WTC11 (cell line): ENCODE data around the gene SPRED2. TPM values are rescaled to one million over a fixed set of nuclear protein-coding genes. Genes with fewer than 3 reads are reported as not detected.

Experiments used
- ATAC-seq: fragments of 200-7000 bp; cut with Tn5 transposase; 2 replicates; pipeline ENCODE4 v1.10.0; 2021; ENCODE audit warnings: mild to moderate bottlenecking, moderate library complexity
- CTCF ChIA-PET: fragments of 300-600 bp; sonication (Branson Sonifier 250); formaldehyde crosslinking; loops from one replicate; lab custom pipeline; 2021; ENCODE audit warnings: antibody characterized with exemption; lab: Charles Lee
- POLR2A ChIA-PET: fragments of 350-600 bp; sonication (Branson Sonifier 250); formaldehyde crosslinking; loops from one replicate; lab custom pipeline; 2021; ENCODE audit warnings: antibody characterized with exemption; lab: Charles Lee
- DNase-seq: peaks from one replicate; pipeline ENCODE4 v3.0.0; 2021; ENCODE audit warnings: low spot score
- H3K27ac Mint-ChIP-seq: 2 replicates; pipeline ENCODE4 v1.8.0; 2021; ENCODE audit warnings: mixed read lengths
- H3K27me3 Mint-ChIP-seq: 2 replicates; pipeline ENCODE4 v1.8.0; 2021; ENCODE audit warnings: low read depth, mild to moderate bottlenecking, moderate library complexity, mixed read lengths
- H3K36me3 Mint-ChIP-seq: 2 replicates; pipeline ENCODE4 v1.8.0; 2021; ENCODE audit warnings: mixed read lengths
- H3K4me1 Mint-ChIP-seq: 2 replicates; pipeline ENCODE4 v1.8.0; 2022; ENCODE audit warnings: mixed read lengths
- H3K4me3 Mint-ChIP-seq: 2 replicates; pipeline ENCODE4 v1.8.0; 2021; ENCODE audit warnings: mild to moderate bottlenecking, moderate library complexity, mixed read lengths
- H3K9me3 Mint-ChIP-seq: 2 replicates; pipeline ENCODE4 v1.8.0; 2021; ENCODE audit warnings: mixed read lengths
- ATF6 ChIP-seq: sonication (generic); formaldehyde crosslinking; IDR thresholded peaks from 2 replicates; pipeline ENCODE4 v1.8.1; 2023; ENCODE audit warnings: mild to moderate bottlenecking, missing genetic modification reagents
- CREB1 ChIP-seq: sonication (generic); formaldehyde crosslinking; IDR thresholded peaks from 2 replicates; pipeline ENCODE4 v1.8.0; 2023; ENCODE audit warnings: mild to moderate bottlenecking, missing genetic modification reagents
- CREM ChIP-seq: sonication (generic); formaldehyde crosslinking; IDR thresholded peaks from 2 replicates; pipeline ENCODE4 v1.8.1; 2022; ENCODE audit warnings: mild to moderate bottlenecking, missing genetic modification reagents, moderate library complexity
- JAZF1 ChIP-seq: fragments of 250-450 bp; sonication (Bioruptor Pico); IDR thresholded peaks from 2 replicates; pipeline ENCODE4 v1.9.0; 2021; ENCODE audit warnings: moderate library complexity, mild to moderate bottlenecking, inconsistent platforms
- JUN ChIP-seq: sonication (generic); formaldehyde crosslinking; IDR thresholded peaks from 2 replicates; pipeline ENCODE4 v1.8.0; 2023; ENCODE audit warnings: mild to moderate bottlenecking, missing genetic modification reagents
- NFE2L1 ChIP-seq: sonication (generic); formaldehyde crosslinking; IDR thresholded peaks from 2 replicates; pipeline ENCODE4 v1.8.1; 2023; ENCODE audit warnings: missing genetic modification reagents
- NR1H2 ChIP-seq: sonication (generic); formaldehyde crosslinking; IDR thresholded peaks from 2 replicates; pipeline ENCODE4 v1.9.0; 2021; ENCODE audit warnings: mild to moderate bottlenecking, moderate library complexity, missing genetic modification reagents
- OVOL2 ChIP-seq: fragments of 250-450 bp; sonication (Bioruptor Pico); IDR thresholded peaks from 2 replicates; pipeline ENCODE4 v1.9.0; 2021; ENCODE audit warnings: mild to moderate bottlenecking, borderline replicate concordance
- SMAD4 ChIP-seq: sonication (generic); formaldehyde crosslinking; IDR thresholded peaks from 2 replicates; pipeline ENCODE4 v1.8.0; 2022; ENCODE audit warnings: mild to moderate bottlenecking, missing genetic modification reagents
- TCF7 ChIP-seq: sonication (generic); formaldehyde crosslinking; IDR thresholded peaks from 2 replicates; pipeline ENCODE4 v1.8.0; 2022; ENCODE audit warnings: mild to moderate bottlenecking, low read depth, missing genetic modification reagents, moderate library complexity
- ZNF138 ChIP-seq: sonication (generic); formaldehyde crosslinking; conservative IDR thresholded peaks from 2 replicates; pipeline ENCODE4 v1.8.1; 2022; ENCODE audit warnings: mild to moderate bottlenecking, moderate library complexity, missing genetic modification reagents
- ZNF219 ChIP-seq: sonication (generic); formaldehyde crosslinking; IDR thresholded peaks from 2 replicates; pipeline ENCODE4 v1.8.0; 2023; ENCODE audit warnings: missing genetic modification reagents, mild to moderate bottlenecking, borderline replicate concordance
- ZNF317 ChIP-seq: sonication (generic); formaldehyde crosslinking; IDR thresholded peaks from 2 replicates; pipeline ENCODE4 v1.8.1; 2023; ENCODE audit warnings: low read depth, mild to moderate bottlenecking, moderate library complexity, missing genetic modification reagents, borderline replicate concordance
- total RNA-seq: library from RNA; stranded (reverse); gene quantifications from 3 replicates; pipeline ENCODE4 v1.2.3, GENCODE V29; 2021
- TF ChIP-seq, protein P1 (sequence below): sonication (generic); formaldehyde crosslinking; conservative IDR thresholded peaks from 2 replicates; pipeline ENCODE4 v1.8.1; 2022; ENCODE audit warnings: mild to moderate bottlenecking, missing genetic modification reagents
- TF ChIP-seq, protein P2 (sequence below): sonication (generic); formaldehyde crosslinking; IDR thresholded peaks from 2 replicates; pipeline ENCODE4 v1.8.0; 2023; ENCODE audit warnings: missing genetic modification reagents, mild to moderate bottlenecking, borderline replicate concordance
- TF ChIP-seq, protein P3 (sequence below): sonication (generic); formaldehyde crosslinking; IDR thresholded peaks from 2 replicates; pipeline ENCODE4 v1.8.1; 2023; ENCODE audit warnings: mild to moderate bottlenecking, missing genetic modification reagents, borderline replicate concordance

SPRED2 gene
- total RNA-seq, 1 experiment from 2014 or later, result 34.1 TPM

DNA sequence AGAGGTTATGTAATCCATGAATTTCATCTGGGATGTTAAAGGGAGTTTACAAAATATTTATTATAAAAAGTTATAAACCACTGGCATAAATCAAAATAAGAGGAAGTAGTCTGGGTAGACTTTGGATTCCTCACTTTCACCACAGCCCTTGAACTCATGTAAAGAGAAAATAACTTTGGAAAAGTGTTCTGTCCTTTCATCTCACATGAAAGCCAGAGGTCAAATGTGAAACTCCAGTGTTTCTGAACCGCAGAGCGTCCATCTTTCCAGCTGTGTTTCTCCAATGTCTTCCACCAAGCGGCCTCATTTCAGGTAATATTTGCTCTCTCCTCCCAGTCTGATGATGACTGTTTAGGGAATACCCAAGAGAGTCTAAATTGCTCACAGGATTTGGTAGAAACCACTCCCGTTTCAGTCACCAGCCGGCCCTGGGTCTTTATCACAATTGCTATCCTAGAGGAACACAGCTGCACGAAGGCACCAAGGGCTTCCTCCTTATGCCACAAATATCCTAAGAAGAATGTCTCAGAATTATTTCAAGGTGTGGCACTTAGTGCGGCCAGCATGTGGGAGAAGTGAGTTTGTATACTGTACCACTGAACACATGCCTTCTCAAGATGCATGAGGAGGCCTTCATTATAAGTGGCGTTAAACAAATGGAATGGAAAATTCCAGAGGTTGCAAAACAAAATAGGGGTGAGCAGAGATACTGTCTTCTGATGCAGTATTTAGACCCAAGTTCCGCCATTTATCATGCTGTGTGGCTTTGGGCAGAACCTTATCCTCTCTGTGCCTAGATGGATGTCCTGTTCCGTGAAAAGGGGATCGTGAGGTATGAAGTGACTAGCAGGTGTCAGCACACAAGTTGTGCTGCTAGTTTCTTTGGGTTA is 140.9 kb downstream of the SPRED2 start (continued):
- no peak for TF ChIP-seq NR1H2 (CRISPR knock-in tag)

DNA sequence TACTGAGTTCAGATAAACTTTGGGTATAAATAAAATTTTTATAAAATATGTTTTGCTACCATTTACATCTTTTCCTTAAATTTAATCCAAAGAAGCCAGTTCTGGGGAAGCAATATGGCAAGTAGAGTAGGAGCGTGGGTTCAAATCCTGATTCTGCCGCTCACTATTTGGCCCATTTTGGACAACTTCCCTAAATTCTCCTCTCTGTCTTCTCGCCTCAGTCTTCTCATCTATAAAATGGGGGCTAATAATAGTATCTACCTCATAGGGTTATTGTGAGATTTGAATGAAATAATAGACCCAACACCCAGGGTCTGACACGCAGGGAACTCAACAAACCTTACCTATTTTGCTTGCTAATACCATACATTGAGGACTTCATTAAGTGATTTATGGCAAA is 145.0 kb downstream of the SPRED2 start:
- H3K4me1 Mint-ChIP-seq, result peaks cover 2% of the 10 kb centered on the region; the same call in 1 of the 2 replicates
- CTCF ChIA-PET, result no interaction called here
- no peaks in the 10 kb centered on the region for H3K9me3 Mint-ChIP-seq
- no peak for ATAC-seq
- no peak overlapping the region for H3K4me3 Mint-ChIP-seq
- no peak for TF ChIP-seq JAZF1 (CRISPR knock-in tag)
- TF ChIP-seq, protein P1, sequence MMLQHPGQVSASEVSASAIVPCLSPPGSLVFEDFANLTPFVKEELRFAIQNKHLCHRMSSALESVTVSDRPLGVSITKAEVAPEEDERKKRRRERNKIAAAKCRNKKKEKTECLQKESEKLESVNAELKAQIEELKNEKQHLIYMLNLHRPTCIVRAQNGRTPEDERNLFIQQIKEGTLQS (CRISPR knock-in tag), result no peak
- no peak for TF ChIP-seq ZNF219 (CRISPR knock-in tag)
- no peak for TF ChIP-seq JUN (CRISPR knock-in tag)
- TF ChIP-seq, protein P2, sequence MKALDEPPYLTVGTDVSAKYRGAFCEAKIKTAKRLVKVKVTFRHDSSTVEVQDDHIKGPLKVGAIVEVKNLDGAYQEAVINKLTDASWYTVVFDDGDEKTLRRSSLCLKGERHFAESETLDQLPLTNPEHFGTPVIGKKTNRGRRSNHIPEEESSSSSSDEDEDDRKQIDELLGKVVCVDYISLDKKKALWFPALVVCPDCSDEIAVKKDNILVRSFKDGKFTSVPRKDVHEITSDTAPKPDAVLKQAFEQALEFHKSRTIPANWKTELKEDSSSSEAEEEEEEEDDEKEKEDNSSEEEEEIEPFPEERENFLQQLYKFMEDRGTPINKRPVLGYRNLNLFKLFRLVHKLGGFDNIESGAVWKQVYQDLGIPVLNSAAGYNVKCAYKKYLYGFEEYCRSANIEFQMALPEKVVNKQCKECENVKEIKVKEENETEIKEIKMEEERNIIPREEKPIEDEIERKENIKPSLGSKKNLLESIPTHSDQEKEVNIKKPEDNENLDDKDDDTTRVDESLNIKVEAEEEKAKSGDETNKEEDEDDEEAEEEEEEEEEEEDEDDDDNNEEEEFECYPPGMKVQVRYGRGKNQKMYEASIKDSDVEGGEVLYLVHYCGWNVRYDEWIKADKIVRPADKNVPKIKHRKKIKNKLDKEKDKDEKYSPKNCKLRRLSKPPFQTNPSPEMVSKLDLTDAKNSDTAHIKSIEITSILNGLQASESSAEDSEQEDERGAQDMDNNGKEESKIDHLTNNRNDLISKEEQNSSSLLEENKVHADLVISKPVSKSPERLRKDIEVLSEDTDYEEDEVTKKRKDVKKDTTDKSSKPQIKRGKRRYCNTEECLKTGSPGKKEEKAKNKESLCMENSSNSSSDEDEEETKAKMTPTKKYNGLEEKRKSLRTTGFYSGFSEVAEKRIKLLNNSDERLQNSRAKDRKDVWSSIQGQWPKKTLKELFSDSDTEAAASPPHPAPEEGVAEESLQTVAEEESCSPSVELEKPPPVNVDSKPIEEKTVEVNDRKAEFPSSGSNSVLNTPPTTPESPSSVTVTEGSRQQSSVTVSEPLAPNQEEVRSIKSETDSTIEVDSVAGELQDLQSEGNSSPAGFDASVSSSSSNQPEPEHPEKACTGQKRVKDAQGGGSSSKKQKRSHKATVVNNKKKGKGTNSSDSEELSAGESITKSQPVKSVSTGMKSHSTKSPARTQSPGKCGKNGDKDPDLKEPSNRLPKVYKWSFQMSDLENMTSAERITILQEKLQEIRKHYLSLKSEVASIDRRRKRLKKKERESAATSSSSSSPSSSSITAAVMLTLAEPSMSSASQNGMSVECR (CRISPR knock-in tag), result no peak
- TF ChIP-seq NR1H2 (CRISPR knock-in tag), result no peak
- TF ChIP-seq NFE2L1, result no peak
- no peak for TF ChIP-seq SMAD4
- TF ChIP-seq ZNF138, result no peak
- TF ChIP-seq CREB1 (CRISPR knock-in tag), result no peak
- TF ChIP-seq ATF6 (CRISPR knock-in tag), result no peak
- no peak for TF ChIP-seq ZNF317
- TF ChIP-seq, all 79 proteins: peak for 0
- DNase-seq, result no peak
- H3K27ac Mint-ChIP-seq, result no peak overlapping the region
- peaks cover 61% of the 10 kb centered on the region for H3K27me3 Mint-ChIP-seq
- POLR2A ChIA-PET, result interaction anchor here (0.9 kb wide), 1 partner anchor 33 kb away, joined by 3 read pairs; no protein-coding TSS in a partner anchor
- no peaks in the 10 kb centered on the region for H3K36me3 Mint-ChIP-seq

DNA sequence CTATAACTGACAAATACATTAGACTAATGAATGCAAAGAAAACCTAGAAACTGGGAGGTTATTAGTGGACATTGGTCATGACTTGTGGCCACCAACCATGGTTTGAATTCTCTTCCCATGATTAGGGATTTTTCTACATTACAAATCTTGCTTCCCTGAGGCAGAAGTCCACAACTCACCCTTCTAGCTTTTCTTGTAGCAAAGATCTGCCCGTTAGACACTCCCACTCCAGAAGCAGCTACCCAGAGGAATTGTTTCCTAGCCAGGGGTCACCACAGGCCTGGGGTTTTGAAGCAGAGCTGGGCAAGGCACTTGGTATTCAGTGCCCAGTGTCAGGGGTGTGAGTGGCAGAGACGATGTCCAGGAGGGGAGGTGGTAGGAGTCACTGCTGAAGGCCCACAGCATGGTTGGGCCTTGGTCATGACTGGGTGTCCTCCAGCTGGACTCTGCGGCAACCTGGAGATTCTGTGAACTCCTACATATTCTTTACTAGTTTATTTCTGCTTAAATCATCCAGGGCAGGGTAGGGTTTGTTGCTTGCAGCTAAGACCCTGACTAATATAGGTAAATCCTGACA is 149.8 kb downstream of the SPRED2 start:
- POLR2A ChIA-PET, result interaction anchor here (0.7 kb wide), 1 partner anchor 17 kb away, joined by 4 read pairs; no protein-coding TSS in a partner anchor
- H3K36me3 Mint-ChIP-seq, result no peaks in the 10 kb centered on the region
- ATAC-seq (no peak), DNase-seq (no peak)
- peaks cover 97% of the 10 kb centered on the region for H3K27me3 Mint-ChIP-seq
- CTCF ChIA-PET, result interaction anchor here (1.1 kb wide), 1 partner anchor 95 kb away, joined by 3 read pairs; no protein-coding TSS in a partner anchor
- H3K4me3 Mint-ChIP-seq, result no peak overlapping the region
- H3K4me1 Mint-ChIP-seq, result peaks cover 8% of the 10 kb centered on the region
- no peaks in the 10 kb centered on the region for H3K9me3 Mint-ChIP-seq
- no peak overlapping the region for H3K27ac Mint-ChIP-seq
- TF ChIP-seq CREM (CRISPR knock-in tag) (no peak), TCF7 (CRISPR knock-in tag) (no peak), OVOL2 (CRISPR knock-in tag) (no peak), CREB1 (CRISPR knock-in tag) (no peak)
- TF ChIP-seq, protein P2 (CRISPR knock-in tag), result no peak
- TF ChIP-seq, protein P3, sequence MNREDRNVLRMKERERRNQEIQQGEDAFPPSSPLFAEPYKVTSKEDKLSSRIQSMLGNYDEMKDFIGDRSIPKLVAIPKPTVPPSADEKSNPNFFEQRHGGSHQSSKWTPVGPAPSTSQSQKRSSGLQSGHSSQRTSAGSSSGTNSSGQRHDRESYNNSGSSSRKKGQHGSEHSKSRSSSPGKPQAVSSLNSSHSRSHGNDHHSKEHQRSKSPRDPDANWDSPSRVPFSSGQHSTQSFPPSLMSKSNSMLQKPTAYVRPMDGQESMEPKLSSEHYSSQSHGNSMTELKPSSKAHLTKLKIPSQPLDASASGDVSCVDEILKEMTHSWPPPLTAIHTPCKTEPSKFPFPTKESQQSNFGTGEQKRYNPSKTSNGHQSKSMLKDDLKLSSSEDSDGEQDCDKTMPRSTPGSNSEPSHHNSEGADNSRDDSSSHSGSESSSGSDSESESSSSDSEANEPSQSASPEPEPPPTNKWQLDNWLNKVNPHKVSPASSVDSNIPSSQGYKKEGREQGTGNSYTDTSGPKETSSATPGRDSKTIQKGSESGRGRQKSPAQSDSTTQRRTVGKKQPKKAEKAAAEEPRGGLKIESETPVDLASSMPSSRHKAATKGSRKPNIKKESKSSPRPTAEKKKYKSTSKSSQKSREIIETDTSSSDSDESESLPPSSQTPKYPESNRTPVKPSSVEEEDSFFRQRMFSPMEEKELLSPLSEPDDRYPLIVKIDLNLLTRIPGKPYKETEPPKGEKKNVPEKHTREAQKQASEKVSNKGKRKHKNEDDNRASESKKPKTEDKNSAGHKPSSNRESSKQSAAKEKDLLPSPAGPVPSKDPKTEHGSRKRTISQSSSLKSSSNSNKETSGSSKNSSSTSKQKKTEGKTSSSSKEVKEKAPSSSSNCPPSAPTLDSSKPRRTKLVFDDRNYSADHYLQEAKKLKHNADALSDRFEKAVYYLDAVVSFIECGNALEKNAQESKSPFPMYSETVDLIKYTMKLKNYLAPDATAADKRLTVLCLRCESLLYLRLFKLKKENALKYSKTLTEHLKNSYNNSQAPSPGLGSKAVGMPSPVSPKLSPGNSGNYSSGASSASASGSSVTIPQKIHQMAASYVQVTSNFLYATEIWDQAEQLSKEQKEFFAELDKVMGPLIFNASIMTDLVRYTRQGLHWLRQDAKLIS (CRISPR knock-in tag), result no peak
